ENCODE results near the gene RPL13A. TPM values are rescaled to one million over a fixed set of nuclear protein-coding genes. Genes with fewer than 3 reads are reported as not detected.

The RPL13A gene
- total and polyA plus RNA-seq, 2 of the 13 experiments (the other 11 are each of a cell fraction or from before 2014, with no cell fraction given), result 2,601 to 3,407 TPM

DNA sequence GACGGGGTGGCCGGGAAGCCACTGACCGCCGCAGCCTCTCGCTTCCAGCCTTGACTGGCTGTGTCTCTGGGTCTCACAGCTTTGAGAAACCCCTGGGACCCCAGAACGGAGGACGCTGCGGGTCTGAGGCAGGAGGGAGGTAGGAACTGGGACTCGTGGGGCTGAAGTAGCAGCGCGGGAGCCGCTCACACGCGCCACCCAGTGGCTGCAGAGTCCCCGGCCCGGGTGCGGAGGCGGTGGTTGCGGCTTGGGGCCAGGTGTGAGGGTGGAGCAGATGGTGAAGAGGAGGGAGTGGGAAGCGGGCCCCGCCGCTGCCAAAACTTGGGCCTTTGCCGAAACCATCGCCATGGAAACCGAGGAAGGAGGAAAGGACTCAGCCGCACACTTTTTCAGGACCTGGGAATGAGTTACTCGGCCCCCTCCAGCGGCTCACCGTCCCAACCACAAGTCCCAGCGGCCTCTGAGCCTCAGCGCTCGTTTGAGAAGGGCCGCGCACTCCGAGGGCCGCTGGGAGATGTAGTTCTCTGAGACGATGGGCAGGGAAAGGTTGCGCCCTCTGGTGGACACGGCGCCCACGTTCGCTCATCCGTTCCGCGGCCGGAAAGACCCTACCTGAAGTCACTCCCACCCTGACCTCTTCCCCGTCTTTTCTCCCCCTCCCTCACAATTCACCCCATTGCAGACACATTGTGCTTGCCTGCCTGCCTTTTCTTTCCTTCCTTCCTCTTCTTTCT is 43.9 kb upstream of the RPL13A start (continued):
- TF ChIP-seq, protein P1, sequence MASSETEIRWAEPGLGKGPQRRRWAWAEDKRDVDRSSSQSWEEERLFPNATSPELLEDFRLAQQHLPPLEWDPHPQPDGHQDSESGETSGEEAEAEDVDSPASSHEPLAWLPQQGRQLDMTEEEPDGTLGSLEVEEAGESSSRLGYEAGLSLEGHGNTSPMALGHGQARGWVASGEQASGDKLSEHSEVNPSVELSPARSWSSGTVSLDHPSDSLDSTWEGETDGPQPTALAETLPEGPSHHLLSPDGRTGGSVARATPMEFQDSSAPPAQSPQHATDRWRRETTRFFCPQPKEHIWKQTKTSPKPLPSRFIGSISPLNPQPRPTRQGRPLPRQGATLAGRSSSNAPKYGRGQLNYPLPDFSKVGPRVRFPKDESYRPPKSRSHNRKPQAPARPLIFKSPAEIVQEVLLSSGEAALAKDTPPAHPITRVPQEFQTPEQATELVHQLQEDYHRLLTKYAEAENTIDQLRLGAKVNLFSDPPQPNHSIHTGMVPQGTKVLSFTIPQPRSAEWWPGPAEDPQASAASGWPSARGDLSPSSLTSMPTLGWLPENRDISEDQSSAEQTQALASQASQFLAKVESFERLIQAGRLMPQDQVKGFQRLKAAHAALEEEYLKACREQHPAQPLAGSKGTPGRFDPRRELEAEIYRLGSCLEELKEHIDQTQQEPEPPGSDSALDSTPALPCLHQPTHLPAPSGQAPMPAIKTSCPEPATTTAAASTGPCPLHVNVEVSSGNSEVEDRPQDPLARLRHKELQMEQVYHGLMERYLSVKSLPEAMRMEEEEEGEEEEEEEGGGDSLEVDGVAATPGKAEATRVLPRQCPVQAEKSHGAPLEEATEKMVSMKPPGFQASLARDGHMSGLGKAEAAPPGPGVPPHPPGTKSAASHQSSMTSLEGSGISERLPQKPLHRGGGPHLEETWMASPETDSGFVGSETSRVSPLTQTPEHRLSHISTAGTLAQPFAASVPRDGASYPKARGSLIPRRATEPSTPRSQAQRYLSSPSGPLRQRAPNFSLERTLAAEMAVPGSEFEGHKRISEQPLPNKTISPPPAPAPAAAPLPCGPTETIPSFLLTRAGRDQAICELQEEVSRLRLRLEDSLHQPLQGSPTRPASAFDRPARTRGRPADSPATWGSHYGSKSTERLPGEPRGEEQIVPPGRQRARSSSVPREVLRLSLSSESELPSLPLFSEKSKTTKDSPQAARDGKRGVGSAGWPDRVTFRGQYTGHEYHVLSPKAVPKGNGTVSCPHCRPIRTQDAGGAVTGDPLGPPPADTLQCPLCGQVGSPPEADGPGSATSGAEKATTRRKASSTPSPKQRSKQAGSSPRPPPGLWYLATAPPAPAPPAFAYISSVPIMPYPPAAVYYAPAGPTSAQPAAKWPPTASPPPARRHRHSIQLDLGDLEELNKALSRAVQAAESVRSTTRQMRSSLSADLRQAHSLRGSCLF (CRISPR knock-in tag; IDR thresholded peaks at IDR 0.05; ENCODE audit: borderline replicate concordance), result no peak
- TF ChIP-seq ZNF354B (CRISPR knock-in tag; IDR thresholded peaks at IDR 0.05) (no peak), FOSL1 (CRISPR knock-in tag; IDR thresholded peaks at IDR 0.05; ENCODE audit: borderline replicate concordance) (no peak), SNAPC5 (CRISPR knock-in tag; IDR thresholded peaks at IDR 0.05; ENCODE audit: borderline replicate concordance) (no peak), ZNF558 (CRISPR knock-in tag; IDR thresholded peaks at IDR 0.05; ENCODE audit: borderline replicate concordance) (no peak), ZNF780A (CRISPR knock-in tag; IDR thresholded peaks at IDR 0.05) (no peak), ZNF597 (CRISPR knock-in tag; IDR thresholded peaks at IDR 0.05) (peak; percentile 96; the same call in 1 of the 2 replicates), RBM22 (optimal IDR thresholded peaks at IDR 0.05; ENCODE audit: low read length) (no peak), HNRNPUL1 (IDR thresholded peaks at IDR 0.05; ENCODE audit: low read depth, low read length) (no peak), RXRB (CRISPR knock-in tag; IDR thresholded peaks at IDR 0.05; ENCODE audit: borderline replicate concordance) (0 out of 2 replicates have a peak, but pooled peaks have one; percentile 30), ZNF605 (CRISPR knock-in tag; IDR thresholded peaks at IDR 0.05) (peak; percentile 17; the same call in 1 of the 2 replicates), SCMH1 (CRISPR knock-in tag; IDR thresholded peaks at IDR 0.05; ENCODE audit: borderline replicate concordance) (no peak), SMAD9 (CRISPR knock-in tag; IDR thresholded peaks at IDR 0.05) (no peak), WIZ (CRISPR knock-in tag; IDR thresholded peaks at IDR 0.05) (no peak), ZNF746 (CRISPR knock-in tag; IDR thresholded peaks at IDR 0.05) (no peak)
- TF ChIP-seq, protein P2, sequence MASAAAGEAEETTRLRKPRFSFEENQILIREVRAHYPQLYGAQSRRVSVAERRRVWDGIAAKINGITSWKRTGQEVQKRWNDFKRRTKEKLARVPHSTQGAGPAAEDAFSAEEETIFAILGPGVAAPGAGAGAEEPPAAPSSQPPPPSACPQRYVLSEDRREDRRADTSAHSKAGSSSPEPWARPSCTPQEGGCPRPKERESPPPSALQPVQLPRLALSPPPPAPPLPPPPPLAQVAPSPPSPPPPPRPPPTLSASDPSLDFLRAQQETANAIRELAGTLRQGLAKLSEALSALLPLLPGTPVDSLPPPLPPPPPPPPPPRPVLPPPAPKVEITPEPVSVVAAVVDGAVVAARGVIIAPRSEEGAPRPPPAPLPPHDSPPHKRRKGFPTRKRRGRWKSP (CRISPR knock-in tag; IDR thresholded peaks at IDR 0.05), result no peak
- TF ChIP-seq, protein P3, sequence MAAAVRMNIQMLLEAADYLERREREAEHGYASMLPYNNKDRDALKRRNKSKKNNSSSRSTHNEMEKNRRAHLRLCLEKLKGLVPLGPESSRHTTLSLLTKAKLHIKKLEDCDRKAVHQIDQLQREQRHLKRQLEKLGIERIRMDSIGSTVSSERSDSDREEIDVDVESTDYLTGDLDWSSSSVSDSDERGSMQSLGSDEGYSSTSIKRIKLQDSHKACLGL (CRISPR knock-in tag; IDR thresholded peaks at IDR 0.05), result peak; percentile 50; the same call in 1 of the 2 replicates

Measured in HepG2 (cell line).